ENCODE data around the gene ZRANB3.

DNA sequence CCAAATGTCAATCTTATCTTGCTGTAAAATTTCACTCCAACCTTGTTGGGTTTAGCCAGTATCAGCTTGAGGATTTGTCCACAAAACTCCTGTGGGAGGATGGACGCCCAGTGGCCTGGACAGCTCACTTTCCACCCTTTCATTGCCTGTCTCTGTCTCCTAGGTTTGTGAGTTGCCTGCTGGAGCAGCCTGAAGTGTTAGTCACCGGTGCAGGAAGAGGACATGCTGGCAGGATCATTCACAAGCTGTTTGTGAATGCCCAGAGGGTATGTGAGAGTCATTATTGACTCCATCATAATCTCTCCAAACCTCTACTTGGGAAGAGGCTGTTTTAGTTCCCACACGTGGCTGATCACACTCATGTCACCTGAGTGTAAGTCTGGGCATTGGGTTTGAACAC, 366.6 kb downstream of the ZRANB3 start:
- TF ChIP-seq CTCF (optimal IDR thresholded peaks at IDR 0.05 in 1 of 3, IDR thresholded peaks at IDR 0.05 in 1 of 3, conservative IDR thresholded peaks at IDR 0.05 in 1 of 3; ENCODE audit: extremely low read depth in 1 of 3, insufficient read depth in 2 of 3, low read length in 3 of 3) (no peak), EZH2 (IDR thresholded peaks at IDR 0.05; ENCODE audit: low read length) (no peak)
